Subcutaneous adipose tissue (tissue), 4 donors: Measurements from ENCODE around the gene NWD2. TPM values are rescaled to one million over a fixed set of nuclear protein-coding genes. Genes with fewer than 3 reads are reported as not detected.

Experiments used
- total RNA-seq, 4 donors: library from RNA; depleted of rRNA; stranded (reverse); fragments of >200 nt; gene quantifications; one replicate each; pipeline ENCODE4 v1.1.0, GENCODE V29; 2016
- TF ChIP-seq, protein P1 (sequence below): fragments of 450-650 bp; IDR thresholded peaks from one replicate; pipeline ENCODE4 v1.5.1; 2016; ENCODE audit warnings: low read depth, mild to moderate bottlenecking, control low read depth, antibody characterized with exemption, moderate library complexity

The NWD2 gene
- total RNA-seq, 4 donors from 2014 or later: 0.22 to 20.2 (median 2.0) TPM

DNA sequence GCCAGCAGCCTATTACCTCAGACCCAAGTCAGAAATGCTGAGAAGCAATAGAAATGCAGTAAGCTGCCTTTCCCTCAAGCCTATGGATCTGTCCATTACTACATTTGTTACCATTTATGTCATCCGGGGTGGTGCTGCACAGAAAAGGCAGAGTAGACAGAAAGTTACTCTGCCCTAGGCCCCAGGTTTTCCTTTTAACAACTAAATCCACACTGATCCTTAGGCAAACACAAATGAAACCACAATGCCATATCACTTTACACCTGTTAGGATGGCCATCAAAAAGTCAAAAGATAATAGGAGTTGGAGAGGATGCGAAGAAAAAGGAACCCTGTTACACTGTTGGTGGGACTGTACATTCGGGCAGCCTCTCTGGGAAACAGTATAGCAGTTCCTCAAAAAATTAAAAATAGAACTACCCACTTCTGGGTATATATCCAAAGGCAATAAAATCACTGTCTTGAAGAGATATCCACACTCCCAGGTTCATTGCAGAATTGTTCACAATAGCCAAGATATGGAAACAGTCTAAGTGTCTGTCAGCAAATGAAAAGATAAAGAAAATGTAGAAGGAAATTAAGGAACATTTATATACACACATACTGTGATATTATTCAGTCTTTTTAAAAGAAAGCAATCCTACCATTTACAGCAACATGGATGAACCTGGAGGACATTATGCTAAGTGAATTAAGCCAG is 186.3 kb downstream of the NWD2 start:
- TF ChIP-seq, protein P1, sequence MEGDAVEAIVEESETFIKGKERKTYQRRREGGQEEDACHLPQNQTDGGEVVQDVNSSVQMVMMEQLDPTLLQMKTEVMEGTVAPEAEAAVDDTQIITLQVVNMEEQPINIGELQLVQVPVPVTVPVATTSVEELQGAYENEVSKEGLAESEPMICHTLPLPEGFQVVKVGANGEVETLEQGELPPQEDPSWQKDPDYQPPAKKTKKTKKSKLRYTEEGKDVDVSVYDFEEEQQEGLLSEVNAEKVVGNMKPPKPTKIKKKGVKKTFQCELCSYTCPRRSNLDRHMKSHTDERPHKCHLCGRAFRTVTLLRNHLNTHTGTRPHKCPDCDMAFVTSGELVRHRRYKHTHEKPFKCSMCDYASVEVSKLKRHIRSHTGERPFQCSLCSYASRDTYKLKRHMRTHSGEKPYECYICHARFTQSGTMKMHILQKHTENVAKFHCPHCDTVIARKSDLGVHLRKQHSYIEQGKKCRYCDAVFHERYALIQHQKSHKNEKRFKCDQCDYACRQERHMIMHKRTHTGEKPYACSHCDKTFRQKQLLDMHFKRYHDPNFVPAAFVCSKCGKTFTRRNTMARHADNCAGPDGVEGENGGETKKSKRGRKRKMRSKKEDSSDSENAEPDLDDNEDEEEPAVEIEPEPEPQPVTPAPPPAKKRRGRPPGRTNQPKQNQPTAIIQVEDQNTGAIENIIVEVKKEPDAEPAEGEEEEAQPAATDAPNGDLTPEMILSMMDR: no peak

DNA sequence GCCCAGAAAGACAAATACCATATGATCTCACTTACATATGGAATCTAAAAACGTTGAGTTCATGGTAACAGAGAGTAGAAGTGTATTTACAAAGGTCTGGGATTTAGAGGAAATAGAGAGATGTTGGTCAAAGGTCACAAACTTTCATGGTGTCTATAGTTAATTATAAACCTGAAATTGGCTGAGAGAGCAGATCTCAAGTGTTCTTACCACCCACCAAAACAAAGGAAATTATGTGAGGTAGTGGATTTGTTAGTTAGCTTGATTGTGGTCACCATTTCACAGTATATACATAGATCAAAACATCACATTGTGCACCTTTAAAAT is 186.8 kb downstream of the NWD2 start:
- TF ChIP-seq, protein P1: no peak

DNA sequence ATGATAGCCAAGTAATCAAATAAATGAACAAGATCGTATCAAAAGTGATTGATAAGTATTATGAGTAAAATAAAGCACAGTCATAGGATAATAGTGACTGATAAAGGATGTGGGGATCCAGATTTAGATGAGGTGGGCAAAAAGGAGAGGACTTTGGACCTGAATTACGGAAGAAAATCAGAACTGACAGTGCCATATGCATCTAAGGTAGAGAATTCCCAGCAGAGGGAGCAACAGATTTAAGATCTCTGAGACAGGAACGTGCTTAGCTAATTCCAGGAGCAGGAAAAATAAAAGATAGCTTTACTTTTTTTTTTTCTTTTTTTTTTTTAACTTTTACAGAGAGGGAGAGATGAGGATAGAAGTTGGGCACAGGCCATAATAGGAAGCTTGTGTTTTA is 189.9 kb downstream of the NWD2 start:
- TF ChIP-seq, protein P1: no peak

DNA sequence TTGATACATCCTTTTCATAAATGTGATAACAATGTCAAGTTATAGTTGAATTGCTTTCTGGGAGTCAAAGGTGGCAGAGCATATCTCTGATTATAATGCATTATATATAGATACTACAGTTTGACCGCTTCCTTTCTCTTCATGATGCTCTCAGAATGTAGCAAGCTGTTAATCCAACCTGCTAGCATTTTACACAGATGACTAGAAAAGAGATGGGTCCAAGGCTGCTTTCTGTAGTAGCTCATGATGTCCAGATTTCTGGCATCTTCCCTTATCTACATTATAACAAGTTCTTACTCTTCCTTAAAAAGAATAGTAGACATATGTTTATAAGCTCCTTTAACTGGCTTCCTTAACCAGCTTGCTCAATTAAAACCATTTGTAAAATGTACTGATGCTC is 192.0 kb downstream of the NWD2 start:
- TF ChIP-seq, protein P1: no peak

DNA sequence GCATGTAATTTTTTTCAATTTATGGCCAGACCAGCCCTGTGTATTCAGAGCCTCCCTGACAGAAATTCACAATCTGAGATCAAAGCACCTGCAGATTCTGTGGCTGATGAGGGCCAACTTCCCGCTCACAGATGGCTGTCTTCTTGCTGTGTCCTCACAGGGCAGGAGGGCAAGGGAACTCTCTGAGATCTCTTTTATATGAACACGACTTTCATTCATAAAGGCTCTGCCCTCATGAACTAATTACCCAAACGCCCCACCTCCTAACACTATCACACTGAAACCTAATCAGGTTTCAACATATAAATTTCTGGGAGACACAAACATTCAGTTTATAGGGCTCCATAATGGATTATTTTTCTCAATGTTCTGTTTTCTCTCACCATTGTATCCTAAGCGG is 192.6 kb downstream of the NWD2 start:
- TF ChIP-seq, protein P1: no peak

DNA sequence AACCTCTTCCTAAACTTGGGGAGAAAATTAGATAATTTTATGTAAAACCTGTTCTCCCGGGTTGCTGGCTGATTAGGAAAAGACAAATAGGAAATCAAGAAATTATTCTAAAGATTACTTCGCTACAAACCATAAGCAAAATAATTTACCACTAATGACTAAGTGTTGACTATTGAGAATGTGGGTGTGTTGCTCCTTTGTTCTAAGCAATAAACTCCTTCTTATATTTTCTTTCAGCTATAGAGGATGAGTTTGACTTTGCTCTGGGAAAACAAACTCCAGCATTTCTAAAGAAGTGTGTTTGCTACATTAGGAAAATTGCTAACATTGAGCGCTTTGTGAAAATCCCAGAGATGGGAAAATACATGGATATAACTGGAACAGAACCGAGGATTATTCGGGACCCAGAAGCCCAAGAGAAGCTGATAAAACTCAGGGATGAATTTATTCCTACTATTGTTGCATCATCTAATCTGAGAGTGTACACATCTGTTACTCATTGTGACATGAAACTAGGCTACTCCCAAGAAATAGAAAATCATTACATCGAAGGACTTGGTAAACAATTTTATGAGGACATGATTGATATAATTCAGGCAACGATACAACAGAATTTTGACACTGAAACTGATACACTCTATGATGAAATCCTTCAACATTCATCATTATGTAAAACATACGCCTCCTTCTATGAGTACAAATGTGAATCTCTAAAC is 194.2 kb downstream of the NWD2 start:
- TF ChIP-seq, protein P1: no peak

DNA sequence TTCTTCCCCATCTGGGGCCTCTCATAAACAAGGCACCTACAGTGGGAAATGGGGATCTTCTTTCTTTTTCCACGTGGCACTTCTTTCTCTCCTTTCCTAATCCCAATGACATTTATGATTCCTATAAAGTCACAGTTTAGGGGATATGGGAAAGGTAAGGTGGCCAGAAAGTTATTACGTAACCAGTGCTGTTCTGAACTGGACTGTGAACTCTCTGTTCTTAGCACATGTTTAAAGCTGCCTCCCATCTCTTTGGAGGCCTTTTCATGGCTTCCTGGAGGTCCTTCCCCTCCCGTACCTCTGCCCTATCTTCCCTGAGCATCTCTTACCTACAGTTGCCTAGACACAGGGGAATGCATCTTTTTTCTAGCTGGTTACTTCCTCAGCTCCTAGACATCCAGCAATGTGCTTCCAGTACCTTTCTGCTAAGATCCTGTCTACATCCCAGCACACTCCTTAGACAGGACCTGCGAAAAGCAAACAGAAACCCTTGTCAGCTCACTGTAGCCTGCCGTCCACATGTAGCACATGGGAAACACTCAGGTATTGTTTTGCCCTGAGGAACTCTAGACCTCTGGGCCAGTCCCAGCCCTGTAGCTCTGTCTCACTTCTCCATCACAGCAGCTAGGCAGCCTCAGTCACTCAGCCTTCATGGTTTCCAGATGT is 195.4 kb downstream of the NWD2 start:
- TF ChIP-seq, protein P1: no peak
